MM.1S (cell line): ENCODE data around the gene PPP6R3.

Experiments
- DNase-seq: peaks from one replicate; pipeline ENCODE4 v3.0.0-alpha.2; 2015
- H2AFZ ChIP-seq: fragments of 300-600 bp; sonication (generic); 2 replicates; pipeline ENCODE4 v1.6.0; 2016; ENCODE audit warnings: antibody characterized with exemption, low read length
- H3F3A ChIP-seq: fragments of 300-600 bp; sonication (generic); 2 replicates; pipeline ENCODE4 v1.6.1; 2016; ENCODE audit warnings: mild to moderate bottlenecking, antibody characterized with exemption, low read length, moderate library complexity, mixed read lengths; ENCODE audit not compliant: insufficient read depth
- H3K27ac ChIP-seq: fragments of 300-600 bp; sonication (generic); 2 replicates; pipeline ENCODE4 v1.5.1; 2016; ENCODE audit warnings: mild to moderate bottlenecking, low read length
- H3K27me3 ChIP-seq: fragments of 300-600 bp; sonication (generic); replicated peaks from 2 replicates; pipeline ENCODE4 v1.6.0; 2016; ENCODE audit warnings: low read length; ENCODE audit not compliant: insufficient read depth
- H3K36me3 ChIP-seq: fragments of 300-600 bp; sonication (generic); replicated peaks from 2 replicates; pipeline ENCODE4 v1.6.1; 2016; ENCODE audit warnings: mild to moderate bottlenecking, low read length, mixed read lengths; ENCODE audit not compliant: insufficient read depth
- H3K4me1 ChIP-seq: fragments of 300-600 bp; sonication (generic); 2 replicates; pipeline ENCODE4 v1.6.1; 2016; ENCODE audit warnings: low read length, mixed read lengths
- H3K4me2 ChIP-seq: fragments of 300-600 bp; sonication (generic); 2 replicates; pipeline ENCODE4 v1.6.0; 2016; ENCODE audit warnings: low read depth, low read length
- H3K4me3 ChIP-seq: fragments of 300-600 bp; sonication (generic); 2 replicates; pipeline ENCODE4 v1.5.1; 2016; ENCODE audit warnings: low read length, mixed read lengths
- H3K79me2 ChIP-seq: fragments of 300-600 bp; sonication (generic); 2 replicates; pipeline ENCODE4 v1.6.1; 2016; ENCODE audit warnings: mixed run types, low read length, mixed read lengths
- H3K9ac ChIP-seq: fragments of 300-600 bp; sonication (generic); 2 replicates; pipeline ENCODE4 v1.6.1; 2016; ENCODE audit warnings: low read length, mixed read lengths
- H3K9me2 ChIP-seq: fragments of 300-600 bp; sonication (generic); replicated peaks from 2 replicates; pipeline ENCODE4 v1.6.1; 2016; ENCODE audit warnings: mild to moderate bottlenecking, low read length, mixed read lengths; ENCODE audit not compliant: insufficient read depth
- H3K9me3 ChIP-seq: fragments of 300-600 bp; sonication (generic); replicated peaks from 2 replicates; pipeline ENCODE4 v1.6.1; 2016; ENCODE audit warnings: mild to moderate bottlenecking, low read length, mixed read lengths; ENCODE audit not compliant: insufficient read depth
- H4K20me1 ChIP-seq: fragments of 300-600 bp; sonication (generic); 2 replicates; pipeline ENCODE4 v1.6.1; 2016; ENCODE audit warnings: mild to moderate bottlenecking, low read length, moderate library complexity, mixed read lengths; ENCODE audit not compliant: insufficient read depth
- CTCF ChIP-seq: fragments of 300-600 bp; sonication (generic); IDR thresholded peaks from 2 replicates; pipeline ENCODE4 v1.5.1; 2016; ENCODE audit warnings: antibody characterized with exemption, low read length, mixed read lengths
- EZH2 ChIP-seq: fragments of 300-600 bp; sonication (generic); optimal IDR thresholded peaks from 2 replicates; pipeline ENCODE3; 2017; ENCODE audit warnings: low read depth, mild to moderate bottlenecking, antibody characterized with exemption, low read length, mixed read lengths
- EZH2phosphoT487 ChIP-seq: fragments of 300-600 bp; sonication (generic); IDR thresholded peaks from 2 replicates; pipeline ENCODE4 v1.6.1; 2018; ENCODE audit warnings: antibody characterized with exemption, low read length

The PPP6R3 gene

GRCh38 chr11:68651985-68652682 lies 191.6 kb downstream of the PPP6R3 start:
- no peaks in the 10 kb centered on the region for H4K20me1 ChIP-seq
- no peaks in the 10 kb centered on the region for H3K79me2 ChIP-seq
- no peak for DNase-seq
- H3K9me3 ChIP-seq = no peaks in the 10 kb centered on the region
- no peaks in the 10 kb centered on the region for H3K4me1 ChIP-seq
- H3F3A ChIP-seq = no peaks in the 10 kb centered on the region
- H3K4me3 ChIP-seq = no peak overlapping the region
- no peak overlapping the region for H3K27ac ChIP-seq
- H3K27me3 ChIP-seq = peaks cover 59% of the 10 kb centered on the region
- H3K36me3 ChIP-seq = no peaks in the 10 kb centered on the region
- H3K9me2 ChIP-seq = no peaks in the 10 kb centered on the region
- no peak overlapping the region for H2AFZ ChIP-seq
- H3K9ac ChIP-seq = no peak overlapping the region
- H3K4me2 ChIP-seq = no peak overlapping the region
- no peak for TF ChIP-seq EZH2phosphoT487
- no peak for TF ChIP-seq EZH2
- no peak for TF ChIP-seq CTCF

- Histone ChIP-seq H3F3A (no peaks in the 10 kb centered on the region), H3K4me2 (no peak overlapping the region)
- TF ChIP-seq EZH2phosphoT487 = no peak
- no peak for TF ChIP-seq EZH2
- no peak for TF ChIP-seq CTCF
Observed at GRCh38 chr11:68652683-68653156, 192.2 kb downstream of the PPP6R3 start.

GRCh38 chr11:68653486-68654430 lies 193.2 kb downstream of the PPP6R3 start:
- no peaks in the 10 kb centered on the region for H4K20me1 ChIP-seq
- no peaks in the 10 kb centered on the region for H3K36me3 ChIP-seq
- no peaks in the 10 kb centered on the region for H3K79me2 ChIP-seq
- H3K4me3 ChIP-seq = no peak overlapping the region
- H3F3A ChIP-seq = no peaks in the 10 kb centered on the region
- no peaks in the 10 kb centered on the region for H3K9me2 ChIP-seq
- no peak overlapping the region for H3K27ac ChIP-seq
- H3K9me3 ChIP-seq = no peaks in the 10 kb centered on the region
- DNase-seq = no peak
- no peak overlapping the region for H3K4me2 ChIP-seq
- H2AFZ ChIP-seq = no peak overlapping the region
- H3K9ac ChIP-seq = no peak overlapping the region
- no peak for TF ChIP-seq EZH2
- no peaks in the 10 kb centered on the region for H3K4me1 ChIP-seq
- peaks cover 68% of the 10 kb centered on the region for H3K27me3 ChIP-seq

More at GRCh38 chr11:68652683-68653156, 192.2 kb downstream of the PPP6R3 start:
- Histone ChIP-seq H3K9ac (no peak overlapping the region), H3K4me3 (no peak overlapping the region), H2AFZ (no peak overlapping the region), H4K20me1 (no peaks in the 10 kb centered on the region), H3K4me1 (no peaks in the 10 kb centered on the region), H3K79me2 (no peaks in the 10 kb centered on the region), H3K27me3 (peaks cover 59% of the 10 kb centered on the region), H3K27ac (no peak overlapping the region), H3K36me3 (no peaks in the 10 kb centered on the region), H3K9me3 (no peaks in the 10 kb centered on the region), H3K9me2 (no peaks in the 10 kb centered on the region)
- DNase-seq = no peak
